Measurements from ENCODE around the gene HHAT. TPM values are rescaled to one million over a fixed set of nuclear protein-coding genes. Genes with fewer than 3 reads are reported as not detected.

The HHAT gene
- total and polyA plus RNA-seq, 2 donors (not counting 3 experiments of a cell fraction or from before 2014, with no cell fraction given), result 2.4 to 4.3 TPM

- Histone ChIP-seq H3K9me1 (replicated peaks; ENCODE audit: control insufficient read depth, extremely low read depth, insufficient read depth, low read length) (no peaks in the 10 kb centered on the region), H3K9me3 (replicated peaks; ENCODE audit: control insufficient read depth, insufficient read depth, low read length) (no peaks in the 10 kb centered on the region), H3K4me2 (ENCODE audit: insufficient read depth, low read length) (no peak overlapping the region), H3K4me3 (replicated peaks in 1 of 3; ENCODE audit: insufficient read depth in 1 of 3, low read depth in 1 of 3, low read length in 3 of 3) (no peak overlapping the region), H3K9ac (replicated peaks; ENCODE audit: extremely low read depth, insufficient read depth, low read length) (no peak overlapping the region), H3K27me3 (ENCODE audit: control insufficient read depth in 2 of 2, insufficient read depth in 2 of 2, low read length in 2 of 2) (no peaks in the 10 kb centered on the region), H2AFZ (ENCODE audit: low read depth, low read length) (no peak overlapping the region), H3K27ac (ENCODE audit: insufficient read depth, low read depth, low read length) (no peak overlapping the region), H3K4me1 (ENCODE audit: control insufficient read depth, extremely low read depth, insufficient read depth, low read length) (no peaks in the 10 kb centered on the region), H3K36me3 (ENCODE audit: control insufficient read depth in 2 of 2, extremely low read depth in 1 of 2, insufficient read depth in 2 of 2, low read length in 2 of 2) (no peaks in the 10 kb centered on the region), H3K79me2 (ENCODE audit: control insufficient read depth, insufficient read depth, low read length) (no peaks in the 10 kb centered on the region), H4K20me1 (replicated peaks; ENCODE audit: control insufficient read depth, extremely low read depth, insufficient read depth, low read length) (no peaks in the 10 kb centered on the region)
- dilution Hi-C loops (cut with MboI; ENCODE audit: extremely low pct_ligation_motif_present, low sequenced_read_pairs) (no loop called here), intact Hi-C loops (cut with micrococcal nuclease) (loop anchor here (1.0 kb wide), 4 partner anchors 177 to 930 kb away; partner anchors contain the start of gene KCNH1)
- FAIRE-seq, result peak; percentile 55
- ChIA-PET POLR2A (no interaction called here), CTCF (interaction anchor here (2.9 kb wide), 1 partner anchor 549 kb away, joined by 9 read pairs; the partner anchor contains the start of gene KCNH1)
- peak; percentile 40 for TF ChIP-seq CTCF (IDR thresholded peaks at IDR 0.05; ENCODE audit: extremely low read depth in 1 of 2, insufficient read depth in 1 of 2, low read depth in 1 of 2, low read length in 2 of 2)
- TF ChIP-seq POLR2AphosphoS5 (IDR thresholded peaks at IDR 0.05; ENCODE audit: insufficient read depth, low read depth, low read length), result no peak
- no peak for TF ChIP-seq JUN (IDR thresholded peaks at IDR 0.05; ENCODE audit: borderline replicate concordance, insufficient read depth, insufficient read length, low read depth)
- TF ChIP-seq MYC (IDR thresholded peaks at IDR 0.05; ENCODE audit: low read depth, low read length), result no peak
- no peak for TF ChIP-seq EZH2 (IDR thresholded peaks at IDR 0.05; ENCODE audit: borderline replicate concordance, low read depth, low read length, severe bottlenecking)
- peak; percentile 27 for DNase-seq (ENCODE audit: low read depth, low spot score)
- BruUV-seq (replicated peaks), result no TSS peak
These were observed 255.9 kb downstream of the HHAT start for GRCh38 chr1:210584439-210585113.
